ENCODE measurements around the gene SPRR3. TPM values are rescaled to one million over a fixed set of nuclear protein-coding genes. Genes with fewer than 3 reads are reported as not detected.

The SPRR3 gene, protein sequence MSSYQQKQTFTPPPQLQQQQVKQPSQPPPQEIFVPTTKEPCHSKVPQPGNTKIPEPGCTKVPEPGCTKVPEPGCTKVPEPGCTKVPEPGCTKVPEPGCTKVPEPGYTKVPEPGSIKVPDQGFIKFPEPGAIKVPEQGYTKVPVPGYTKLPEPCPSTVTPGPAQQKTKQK
- not detected in 3 replicates for total RNA-seq
- long read RNA-seq = 0 reads

GRCh38 chr1:153001382-153001781, at the start of gene SPRR3:
Gene SPRR3 (plus strand): TSS chr1:153001749. CDS start chr1:153003021, 1,272 bp downstream.
- no peaks in the 10 kb centered on the region for H3K36me3 Mint-ChIP-seq (ENCODE audit: low read depth)
- peaks cover 12% of the 10 kb centered on the region for H3K9me3 Mint-ChIP-seq (ENCODE audit: low read depth)
- H3K4me1 Mint-ChIP-seq (ENCODE audit: low read depth) = no peaks in the 10 kb centered on the region
- no peak for DNase-seq (ENCODE audit: low spot score)
- H3K4me3 Mint-ChIP-seq (ENCODE audit: unreplicated experiment) = no peak within 1 kb of the TSS
- no peak within 1 kb of the TSS for H3K27ac Mint-ChIP-seq (ENCODE audit: unreplicated experiment)
- H3K27me3 Mint-ChIP-seq (ENCODE audit: low read depth) = no peaks in the 10 kb centered on the region
- TF ChIP-seq, protein P1, sequence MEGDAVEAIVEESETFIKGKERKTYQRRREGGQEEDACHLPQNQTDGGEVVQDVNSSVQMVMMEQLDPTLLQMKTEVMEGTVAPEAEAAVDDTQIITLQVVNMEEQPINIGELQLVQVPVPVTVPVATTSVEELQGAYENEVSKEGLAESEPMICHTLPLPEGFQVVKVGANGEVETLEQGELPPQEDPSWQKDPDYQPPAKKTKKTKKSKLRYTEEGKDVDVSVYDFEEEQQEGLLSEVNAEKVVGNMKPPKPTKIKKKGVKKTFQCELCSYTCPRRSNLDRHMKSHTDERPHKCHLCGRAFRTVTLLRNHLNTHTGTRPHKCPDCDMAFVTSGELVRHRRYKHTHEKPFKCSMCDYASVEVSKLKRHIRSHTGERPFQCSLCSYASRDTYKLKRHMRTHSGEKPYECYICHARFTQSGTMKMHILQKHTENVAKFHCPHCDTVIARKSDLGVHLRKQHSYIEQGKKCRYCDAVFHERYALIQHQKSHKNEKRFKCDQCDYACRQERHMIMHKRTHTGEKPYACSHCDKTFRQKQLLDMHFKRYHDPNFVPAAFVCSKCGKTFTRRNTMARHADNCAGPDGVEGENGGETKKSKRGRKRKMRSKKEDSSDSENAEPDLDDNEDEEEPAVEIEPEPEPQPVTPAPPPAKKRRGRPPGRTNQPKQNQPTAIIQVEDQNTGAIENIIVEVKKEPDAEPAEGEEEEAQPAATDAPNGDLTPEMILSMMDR (IDR thresholded peaks at IDR 0.05) = no peak

- Mint-ChIP-seq H3K4me3 (ENCODE audit: unreplicated experiment) (no peak overlapping the region), H3K9me3 (ENCODE audit: low read depth) (peaks cover 3% of the 10 kb centered on the region), H3K4me1 (ENCODE audit: low read depth) (no peaks in the 10 kb centered on the region), H3K27me3 (ENCODE audit: low read depth) (no peaks in the 10 kb centered on the region), H3K36me3 (ENCODE audit: low read depth) (no peaks in the 10 kb centered on the region), H3K27ac (ENCODE audit: unreplicated experiment) (no peak overlapping the region)
- TF ChIP-seq, protein P1 (IDR thresholded peaks at IDR 0.05) = no peak
- no peak for DNase-seq (ENCODE audit: low spot score)
These were observed 47.8 kb upstream of the SPRR3 start for GRCh38 chr1:152953761-152954160.

DNA sequence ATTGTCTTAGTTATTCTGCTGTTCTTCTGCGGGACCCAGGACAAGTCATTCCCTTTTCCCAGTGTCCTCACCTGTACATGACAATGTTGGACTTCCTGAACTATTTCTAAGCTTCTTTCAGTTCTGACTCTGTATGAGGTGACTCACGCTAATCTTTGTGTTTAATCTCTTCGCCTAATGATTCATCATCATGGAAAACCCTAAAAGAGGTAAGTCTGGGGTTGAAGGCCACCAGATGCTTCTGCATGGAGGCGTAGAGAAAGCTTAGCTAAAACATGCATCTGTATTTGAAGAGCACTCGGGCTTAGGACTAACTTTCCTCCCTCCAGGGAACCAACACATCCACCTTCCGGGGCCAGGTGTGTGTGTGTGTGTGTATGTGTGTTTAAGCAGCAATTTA, 47.1 kb upstream of the SPRR3 start:
- TF ChIP-seq, protein P1 (IDR thresholded peaks at IDR 0.05) = no peak
- H3K4me3 Mint-ChIP-seq (ENCODE audit: unreplicated experiment) = no peak overlapping the region

DNA sequence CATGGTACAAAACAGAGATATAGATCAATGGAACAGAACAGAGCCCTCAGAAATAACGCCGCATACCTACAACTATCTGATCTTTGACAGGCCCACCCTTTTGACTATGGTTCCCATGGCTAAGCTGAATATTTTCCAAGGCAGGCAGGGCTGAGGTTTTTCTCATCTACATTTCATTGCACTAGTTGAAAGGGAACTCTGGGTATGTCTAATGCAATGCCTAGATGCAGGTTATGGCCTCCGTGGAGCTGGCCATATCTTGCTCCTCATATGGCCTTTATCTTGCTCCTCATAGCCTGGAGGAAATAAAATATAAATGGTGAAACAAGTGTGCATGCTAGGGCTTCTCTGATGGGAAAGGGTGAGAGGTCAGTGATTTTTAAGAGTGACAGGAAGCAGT, 44.0 kb upstream of the SPRR3 start:
- no peak for DNase-seq (ENCODE audit: low spot score)
- Mint-ChIP-seq H3K4me1 (ENCODE audit: low read depth) (no peaks in the 10 kb centered on the region), H3K4me3 (ENCODE audit: unreplicated experiment) (no peak overlapping the region), H3K27me3 (ENCODE audit: low read depth) (no peaks in the 10 kb centered on the region), H3K36me3 (ENCODE audit: low read depth) (no peaks in the 10 kb centered on the region), H3K27ac (ENCODE audit: unreplicated experiment) (no peak overlapping the region), H3K9me3 (ENCODE audit: low read depth) (no peaks in the 10 kb centered on the region)
- TF ChIP-seq, protein P1 (IDR thresholded peaks at IDR 0.05) = no peak

More for the DNA sequence above, 47.1 kb upstream of the SPRR3 start:
- Mint-ChIP-seq H3K27me3 (ENCODE audit: low read depth) (no peaks in the 10 kb centered on the region), H3K9me3 (ENCODE audit: low read depth) (peaks cover 3% of the 10 kb centered on the region), H3K27ac (ENCODE audit: unreplicated experiment) (no peak overlapping the region), H3K36me3 (ENCODE audit: low read depth) (no peaks in the 10 kb centered on the region), H3K4me1 (ENCODE audit: low read depth) (no peaks in the 10 kb centered on the region)
- no peak for DNase-seq (ENCODE audit: low spot score)

DNA sequence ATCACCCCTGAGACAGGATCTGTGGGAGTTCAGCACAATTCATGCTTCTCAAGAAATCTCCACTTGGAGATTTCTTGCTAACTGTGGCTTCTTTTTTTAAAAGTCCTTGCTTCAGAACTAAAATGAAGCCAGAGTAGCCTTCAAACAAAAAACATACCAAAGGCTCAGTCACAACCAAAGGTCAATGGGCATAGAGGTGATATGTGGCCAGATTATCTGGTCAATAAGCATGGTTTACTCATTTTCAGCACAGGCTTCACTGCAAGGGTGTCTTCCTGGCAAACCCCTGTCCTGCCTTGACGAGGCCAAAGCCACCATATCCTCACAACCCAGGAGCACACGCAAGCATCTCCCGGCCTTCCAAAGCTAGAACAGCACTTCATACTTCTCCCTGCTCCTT, 42.3 kb upstream of the SPRR3 start:
- Mint-ChIP-seq H3K9me3 (ENCODE audit: low read depth) (no peaks in the 10 kb centered on the region), H3K27me3 (ENCODE audit: low read depth) (no peaks in the 10 kb centered on the region), H3K4me3 (ENCODE audit: unreplicated experiment) (no peak overlapping the region), H3K27ac (ENCODE audit: unreplicated experiment) (no peak overlapping the region), H3K36me3 (ENCODE audit: low read depth) (no peaks in the 10 kb centered on the region), H3K4me1 (ENCODE audit: low read depth) (no peaks in the 10 kb centered on the region)
- DNase-seq (ENCODE audit: low spot score) = no peak
- TF ChIP-seq, protein P1 (IDR thresholded peaks at IDR 0.05) = no peak

Data from chondrocyte (in vitro differentiated cells).